Endothelial cell of umbilical vein (primary cell): Measurements from ENCODE around the gene MACROD2. TPM values are rescaled to one million over a fixed set of nuclear protein-coding genes. Genes with fewer than 3 reads are reported as not detected.

ENCODE experiments used
- BruUV-seq: library from RNA; stranded (reverse); fragments of 400-500 nt; replicated peaks from 2 replicates; lab custom pipeline; 2021; lab: Mats Ljungman, UMichigan
- CTCF ChIA-PET: fragments of 300-600, 350-600 bp; sonication (Branson Sonifier 250); formaldehyde crosslinking; loops from one replicate; lab custom pipeline; 2021; ENCODE audit warnings: antibody characterized with exemption, inconsistent platforms; lab: Charles Lee
- POLR2A ChIA-PET: fragments of 300-600, 350-600 bp; sonication (Branson Sonifier 250); formaldehyde crosslinking; loops from one replicate; lab custom pipeline; 2021; ENCODE audit warnings: antibody characterized with exemption, inconsistent platforms; lab: Charles Lee
- DNase-seq: peaks from one replicate; pipeline ENCODE4 v3.0.0-alpha.2; 2011; ENCODE audit warnings: low read depth, low spot score
- FAIRE-seq: peaks from 2 replicates; lab custom pipeline; 2011; peaks lifted over from hg19 to GRCh38; lab: Jason Lieb, UNC
- H2AFZ ChIP-seq: 2 replicates; pipeline ENCODE4 v1.6.0; 2012; ENCODE audit warnings: low read depth, low read length, control low read depth, inconsistent platforms
- H3K27ac ChIP-seq: 2 replicates; pipeline ENCODE4 v1.5.1; 2011; ENCODE audit warnings: low read depth, mild to moderate bottlenecking, control low read depth, low read length, moderate library complexity; ENCODE audit not compliant: insufficient read depth
- H3K27me3 ChIP-seq, 2 experiments: 2 replicates each; pipeline versions ENCODE4 v1.6.0 to v1.6.1; 2011; ENCODE audit warnings: low read length in 2 of 2, mixed read lengths in 1 of 2; ENCODE audit not compliant: control insufficient read depth in 2 of 2, insufficient read depth in 2 of 2
- H3K36me3 ChIP-seq, 2 experiments: 2 replicates in 1 of 2; 3 replicates in 1 of 2; pipeline ENCODE4 v1.5.1; 2011; ENCODE audit warnings: low read length in 2 of 2, mild to moderate bottlenecking in 1 of 2, moderate library complexity in 1 of 2; ENCODE audit not compliant: control insufficient read depth in 2 of 2, insufficient read depth in 2 of 2; ENCODE audit errors: extremely low read depth in 1 of 2
- H3K4me1 ChIP-seq: 3 replicates; pipeline ENCODE4 v1.5.1; 2011; ENCODE audit warnings: mild to moderate bottlenecking, low read length; ENCODE audit not compliant: control insufficient read depth, insufficient read depth; ENCODE audit errors: extremely low read depth
- H3K4me2 ChIP-seq: 2 replicates; pipeline ENCODE4 v1.6.1; 2011; ENCODE audit warnings: low read length, control low read depth, mixed read lengths; ENCODE audit not compliant: insufficient read depth
- H3K4me3 ChIP-seq, 3 experiments: fragments of 200-600 bp in 1 of 3; sonication (generic), shearing (Covaris generic) in 1 of 3; replicated peaks in 1 of 3; 2 replicates each; pipeline ENCODE4 v1.5.1; 2011 to 2016; ENCODE audit warnings: control low read depth in 3 of 3, low read length in 3 of 3, mild to moderate bottlenecking in 2 of 3, inconsistent platforms in 1 of 3, low read depth in 1 of 3, moderate library complexity in 1 of 3; ENCODE audit not compliant: insufficient read depth in 1 of 3
- H3K79me2 ChIP-seq: 2 replicates; pipeline ENCODE4 v1.6.0; 2012; ENCODE audit warnings: low read length, inconsistent platforms; ENCODE audit not compliant: control insufficient read depth, insufficient read depth
- H3K9ac ChIP-seq: replicated peaks from 2 replicates; pipeline ENCODE3; 2011; ENCODE audit warnings: low read length, control low read depth; ENCODE audit not compliant: insufficient read depth; ENCODE audit errors: extremely low read depth
- H3K9me1 ChIP-seq: replicated peaks from 3 replicates; pipeline ENCODE4 v1.6.0; 2011; ENCODE audit warnings: mild to moderate bottlenecking, low read length; ENCODE audit not compliant: control insufficient read depth, insufficient read depth; ENCODE audit errors: extremely low read depth
- H3K9me3 ChIP-seq: replicated peaks from 2 replicates; pipeline ENCODE4 v1.5.1; 2012; ENCODE audit warnings: low read length, inconsistent platforms; ENCODE audit not compliant: control insufficient read depth, insufficient read depth
- H4K20me1 ChIP-seq: replicated peaks from 2 replicates; pipeline ENCODE3; 2011; ENCODE audit warnings: mild to moderate bottlenecking, low read length; ENCODE audit not compliant: control insufficient read depth, insufficient read depth; ENCODE audit errors: extremely low read depth
- CTCF ChIP-seq, 2 donors: IDR thresholded peaks; 1 replicate in 1 of 2; 2 replicates in 1 of 2; pipeline ENCODE4 v1.5.1; 2011; ENCODE audit warnings: low read length in 2 of 2, mild to moderate bottlenecking in 2 of 2, moderate library complexity in 2 of 2, control low read depth in 1 of 2, inconsistent platforms in 1 of 2, low read depth in 1 of 2; ENCODE audit not compliant: insufficient read depth in 1 of 2; ENCODE audit errors: extremely low read depth in 1 of 2
- GATA2 ChIP-seq: IDR thresholded peaks from 2 replicates; pipeline ENCODE4 v1.7.0; 2011; ENCODE audit warnings: low read depth, mild to moderate bottlenecking, moderate library complexity, mixed read lengths, low read length; ENCODE audit not compliant: insufficient read length, insufficient read depth
- JUN ChIP-seq: IDR thresholded peaks from 2 replicates; pipeline ENCODE4 v1.6.1; 2011; ENCODE audit warnings: borderline replicate concordance, low read depth; ENCODE audit not compliant: insufficient read length, insufficient read depth
- POLR2A ChIP-seq: IDR thresholded peaks from 2 replicates; pipeline ENCODE4 v1.6.1; 2012; ENCODE audit warnings: low read depth, mild to moderate bottlenecking, control low read depth, low read length
- POLR2AphosphoS5 ChIP-seq: IDR thresholded peaks from 2 replicates; pipeline ENCODE4 v1.6.1; 2012; ENCODE audit warnings: low read depth, mild to moderate bottlenecking, control low read depth, low read length, moderate library complexity; ENCODE audit not compliant: insufficient read depth
- dilution Hi-C: fragments of 300-500 bp; cut with MboI; formaldehyde crosslinking; loops from one replicate; pipeline ENCODE4 v1.15.0; 2019; ENCODE audit warnings: low sequenced_read_pairs; ENCODE audit not compliant: extremely low pct_ligation_motif_present
- intact Hi-C: fragments of 100-400 bp; cut with micrococcal nuclease; formaldehyde crosslinking; loops from one replicate; pipeline ENCODE4 v1.10.0; 2022
- polyA plus RNA-seq, 4 experiments: library from polyadenylated mRNA; depleted of rRNA in 3 of 4; stranded (reverse) in 3 of 4; unstranded in 1 of 4; fragments of >200 nt; gene quantifications; 2 replicates each; pipeline versions ENCODE4 v1.2.1 to v1.2.3, GENCODE V29; 2011 to 2012; ENCODE audit warnings: missing spikeins in 1 of 4
- total RNA-seq: library from RNA; stranded (reverse); gene quantifications from 2 replicates; pipeline ENCODE4 v1.2.3, GENCODE V29; 2021
- TF ChIP-seq, protein P1 (sequence below): IDR thresholded peaks from 2 replicates; pipeline ENCODE4 v1.6.1; 2011; ENCODE audit not compliant: insufficient read depth, insufficient read length

Gene MACROD2
- total and polyA plus RNA-seq, 2 donors (not counting 3 experiments of a cell fraction or from before 2014, with no cell fraction given) = 0.11 to 0.73 TPM

DNA sequence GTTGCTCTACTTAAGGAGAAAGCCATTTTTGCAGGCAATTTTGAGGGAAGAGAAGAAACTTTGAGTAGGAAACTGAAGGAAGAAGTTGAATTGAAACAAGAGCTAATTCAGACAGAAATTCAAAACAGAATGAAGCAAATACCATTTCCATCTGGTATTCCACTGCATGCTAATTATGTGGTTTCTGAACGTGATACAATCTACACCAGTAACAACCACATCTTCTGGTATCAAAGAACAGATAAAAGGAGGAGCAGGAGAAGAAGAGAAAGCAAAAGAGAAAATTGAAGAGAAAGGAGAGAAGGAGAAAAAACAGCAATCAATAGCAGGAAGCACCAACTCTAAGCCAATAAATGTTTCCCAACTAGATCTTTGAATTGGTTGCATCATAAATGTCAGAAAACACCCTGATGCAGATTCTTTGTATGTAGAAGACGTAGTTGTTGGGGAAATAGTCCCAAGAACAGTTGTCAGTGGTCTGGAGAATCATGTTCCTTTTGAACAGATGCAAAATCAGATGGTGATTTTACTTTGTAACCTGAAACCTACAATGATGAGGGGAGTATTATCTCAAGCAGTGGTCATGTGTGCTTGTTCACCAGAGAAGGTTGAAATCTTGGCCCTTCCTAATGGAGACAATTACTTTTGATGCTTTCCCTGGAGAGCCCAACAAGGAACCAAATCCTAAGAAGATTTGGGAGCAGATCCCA, 132.4 kb downstream of the MACROD2 start:
- Histone ChIP-seq H4K20me1 (no peaks in the 10 kb centered on the region), H3K27ac (no peak overlapping the region), H3K36me3 (no peaks in the 10 kb centered on the region), H3K9ac (no peak overlapping the region), H3K79me2 (no peaks in the 10 kb centered on the region), H2AFZ (no peak overlapping the region), H3K9me3 (no peaks in the 10 kb centered on the region), H3K4me2 (no peak overlapping the region), H3K27me3 (no peaks in the 10 kb centered on the region), H3K4me3 (no peak overlapping the region), H3K4me1 (no peaks in the 10 kb centered on the region), H3K9me1 (no peaks in the 10 kb centered on the region)
- BruUV-seq = no TSS peak
- CTCF ChIA-PET = no interaction called here
- DNase-seq (no peak), FAIRE-seq (no peak)
- POLR2A ChIA-PET = no interaction called here
- intact Hi-C loops (no loop called here), dilution Hi-C loops (no loop called here)
- TF ChIP-seq, protein P1, sequence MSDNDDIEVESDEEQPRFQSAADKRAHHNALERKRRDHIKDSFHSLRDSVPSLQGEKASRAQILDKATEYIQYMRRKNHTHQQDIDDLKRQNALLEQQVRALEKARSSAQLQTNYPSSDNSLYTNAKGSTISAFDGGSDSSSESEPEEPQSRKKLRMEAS = no peak
- TF ChIP-seq CTCF (IDR thresholded peaks at IDR 0.05; ENCODE audit: extremely low read depth in 1 of 2, insufficient read depth in 1 of 2, low read depth in 1 of 2, low read length in 2 of 2) (no peak), JUN (no peak), GATA2 (no peak), POLR2A (no peak), POLR2AphosphoS5 (no peak)
